ENCODE results near the gene PLPP7.

- TF ChIP-seq MAX (IDR thresholded peaks at IDR 0.05) (no peak), CTCF (IDR thresholded peaks at IDR 0.05; ENCODE audit: low read depth, low read length, missing input control) (no peak), FOXA2 (IDR thresholded peaks at IDR 0.05) (no peak), SP1 (IDR thresholded peaks at IDR 0.05) (no peak), RAD21 (IDR thresholded peaks at IDR 0.05) (no peak), GABPA (IDR thresholded peaks at IDR 0.05 in 1 of 2, conservative IDR thresholded peaks at IDR 0.05 in 1 of 2) (no peak), FOXA1 (IDR thresholded peaks at IDR 0.05) (no peak), YY1 (IDR thresholded peaks at IDR 0.05) (no peak), HNF4A (conservative IDR thresholded peaks at IDR 0.05) (no peak), JUND (IDR thresholded peaks at IDR 0.05) (no peak), TAF1 (conservative IDR thresholded peaks at IDR 0.05) (no peak)
- TF ChIP-seq, protein P1, sequence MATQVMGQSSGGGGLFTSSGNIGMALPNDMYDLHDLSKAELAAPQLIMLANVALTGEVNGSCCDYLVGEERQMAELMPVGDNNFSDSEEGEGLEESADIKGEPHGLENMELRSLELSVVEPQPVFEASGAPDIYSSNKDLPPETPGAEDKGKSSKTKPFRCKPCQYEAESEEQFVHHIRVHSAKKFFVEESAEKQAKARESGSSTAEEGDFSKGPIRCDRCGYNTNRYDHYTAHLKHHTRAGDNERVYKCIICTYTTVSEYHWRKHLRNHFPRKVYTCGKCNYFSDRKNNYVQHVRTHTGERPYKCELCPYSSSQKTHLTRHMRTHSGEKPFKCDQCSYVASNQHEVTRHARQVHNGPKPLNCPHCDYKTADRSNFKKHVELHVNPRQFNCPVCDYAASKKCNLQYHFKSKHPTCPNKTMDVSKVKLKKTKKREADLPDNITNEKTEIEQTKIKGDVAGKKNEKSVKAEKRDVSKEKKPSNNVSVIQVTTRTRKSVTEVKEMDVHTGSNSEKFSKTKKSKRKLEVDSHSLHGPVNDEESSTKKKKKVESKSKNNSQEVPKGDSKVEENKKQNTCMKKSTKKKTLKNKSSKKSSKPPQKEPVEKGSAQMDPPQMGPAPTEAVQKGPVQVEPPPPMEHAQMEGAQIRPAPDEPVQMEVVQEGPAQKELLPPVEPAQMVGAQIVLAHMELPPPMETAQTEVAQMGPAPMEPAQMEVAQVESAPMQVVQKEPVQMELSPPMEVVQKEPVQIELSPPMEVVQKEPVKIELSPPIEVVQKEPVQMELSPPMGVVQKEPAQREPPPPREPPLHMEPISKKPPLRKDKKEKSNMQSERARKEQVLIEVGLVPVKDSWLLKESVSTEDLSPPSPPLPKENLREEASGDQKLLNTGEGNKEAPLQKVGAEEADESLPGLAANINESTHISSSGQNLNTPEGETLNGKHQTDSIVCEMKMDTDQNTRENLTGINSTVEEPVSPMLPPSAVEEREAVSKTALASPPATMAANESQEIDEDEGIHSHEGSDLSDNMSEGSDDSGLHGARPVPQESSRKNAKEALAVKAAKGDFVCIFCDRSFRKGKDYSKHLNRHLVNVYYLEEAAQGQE (IDR thresholded peaks at IDR 0.05), result no peak
- TF ChIP-seq, protein P2, sequence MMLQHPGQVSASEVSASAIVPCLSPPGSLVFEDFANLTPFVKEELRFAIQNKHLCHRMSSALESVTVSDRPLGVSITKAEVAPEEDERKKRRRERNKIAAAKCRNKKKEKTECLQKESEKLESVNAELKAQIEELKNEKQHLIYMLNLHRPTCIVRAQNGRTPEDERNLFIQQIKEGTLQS (IDR thresholded peaks at IDR 0.05), result no peak
These were observed 27.0 kb upstream of the PLPP7 start for GRCh38 chr9:131262327-131263032.

All from liver (tissue), 3 donors.